Activated gamma-delta T cell treated with anti-CD3 and anti-CD28 coated beads, Interleukin-2, amount 50 U/mL, for 16 hours (primary cell): Measurements from ENCODE around the gene HMG20B.
"Not testable (repeated sequence)": the region's sequence is repeated elsewhere in the genome, so short reads cannot be mapped to it uniquely, and the experiment has no call there.

Experiments used
- DNase-seq: peaks from one replicate; pipeline ENCODE4 v3.0.0-alpha.2; 2020; ENCODE audit warnings: low read depth

The HMG20B gene

DNA sequence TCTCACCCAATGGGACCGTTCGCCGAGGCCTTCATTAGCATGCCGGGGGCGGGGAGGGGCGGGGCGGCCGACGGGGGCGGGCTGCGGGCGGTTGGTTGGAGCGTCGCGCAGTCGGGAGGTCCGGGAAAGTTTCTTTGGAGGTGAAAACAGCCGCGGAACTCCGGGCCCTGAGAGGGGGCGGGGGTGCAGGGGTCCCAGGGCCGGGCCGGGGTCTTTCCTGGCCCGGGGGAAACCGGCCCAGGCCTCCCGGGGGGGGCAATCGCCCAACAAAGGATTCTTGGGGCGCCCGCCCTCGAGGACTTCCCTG is at the start of gene HMG20B:
Gene HMG20B (plus strand): TSS at position 90 of the 307 bp plus-strand sequence. CDS start 366 bp downstream, outside the sequence.
- DNase-seq = no peak

- no peak for DNase-seq
Measured at GRCh38 chr19:3523361-3524077, 49.2 kb upstream of the HMG20B start.

GRCh38 chr19:3524078-3524842 is 48.5 kb upstream of the HMG20B start:
- DNase-seq = no peak

- DNase-seq = no peak
Measured at GRCh38 chr19:3524904-3525451, 47.8 kb upstream of the HMG20B start.

DNA sequence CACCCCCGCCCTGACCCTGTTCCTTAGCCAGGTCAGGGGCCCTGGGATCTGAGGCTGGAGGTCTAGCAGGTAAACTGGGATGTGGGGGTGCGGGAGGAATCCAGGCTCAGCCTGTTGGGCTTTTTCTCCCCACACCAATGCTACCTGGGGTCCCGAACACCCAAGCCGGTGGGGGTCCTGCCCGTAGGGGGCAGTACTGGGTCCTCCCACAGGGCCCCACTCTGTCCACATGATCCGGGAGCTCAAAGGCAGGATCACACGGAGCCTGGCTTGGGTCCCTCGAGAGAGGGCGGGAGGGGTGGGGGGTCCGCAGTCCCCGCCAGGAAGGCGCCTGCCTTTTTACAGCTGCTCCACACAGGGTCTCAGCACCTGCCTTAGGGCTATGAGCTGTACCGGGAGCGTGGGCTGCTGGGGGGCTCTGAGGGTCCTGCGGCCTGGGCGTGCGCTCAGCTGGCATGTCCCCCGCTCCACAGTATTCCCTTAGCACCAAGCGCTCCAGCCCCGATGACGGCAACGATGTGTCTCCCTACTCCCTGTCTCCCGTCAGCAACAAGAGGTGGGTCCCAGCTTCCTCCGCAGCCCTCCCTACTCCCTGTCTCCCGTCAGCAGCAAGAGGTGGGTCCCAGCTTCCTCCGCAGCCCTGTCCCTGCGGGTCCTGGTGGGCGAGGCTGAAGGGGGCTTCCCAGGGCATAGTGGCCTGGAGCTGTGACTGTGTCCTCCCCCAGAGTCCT is 46.1 kb upstream of the HMG20B start:
- no peak for DNase-seq

GRCh38 chr19:3527238-3527910 is 45.4 kb upstream of the HMG20B start:
- DNase-seq = no peak

- no peak for DNase-seq
Measured at GRCh38 chr19:3528080-3528479, 44.7 kb upstream of the HMG20B start.

- DNase-seq = no peak
Measured at GRCh38 chr19:3528539-3529211, 44.1 kb upstream of the HMG20B start.

- not testable (repeated sequence) for DNase-seq
Measured at GRCh38 chr19:3529299-3529698, 43.4 kb upstream of the HMG20B start.

DNA sequence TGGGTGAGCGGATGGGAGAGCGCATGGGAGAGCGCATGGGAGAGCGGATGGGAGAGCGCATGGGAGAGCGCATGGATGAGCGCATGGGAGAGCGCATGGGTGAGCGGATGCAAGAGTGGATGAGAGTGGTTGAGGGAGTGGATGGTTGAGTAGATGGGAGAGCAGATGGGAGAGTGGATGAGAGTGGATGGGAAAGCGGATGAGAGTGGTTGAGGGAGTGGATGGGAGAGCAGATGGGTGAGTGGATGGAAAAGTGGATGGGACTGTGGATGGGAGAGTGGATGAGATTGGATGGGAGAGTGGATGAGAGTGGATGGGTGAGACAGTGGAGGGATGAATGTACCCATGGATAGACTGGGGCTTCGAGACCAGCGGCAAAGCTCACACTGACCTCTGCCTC is 42.4 kb upstream of the HMG20B start:
- DNase-seq = no peak

GRCh38 chr19:3531716-3532115 is 41.0 kb upstream of the HMG20B start:
- DNase-seq = no peak

DNA sequence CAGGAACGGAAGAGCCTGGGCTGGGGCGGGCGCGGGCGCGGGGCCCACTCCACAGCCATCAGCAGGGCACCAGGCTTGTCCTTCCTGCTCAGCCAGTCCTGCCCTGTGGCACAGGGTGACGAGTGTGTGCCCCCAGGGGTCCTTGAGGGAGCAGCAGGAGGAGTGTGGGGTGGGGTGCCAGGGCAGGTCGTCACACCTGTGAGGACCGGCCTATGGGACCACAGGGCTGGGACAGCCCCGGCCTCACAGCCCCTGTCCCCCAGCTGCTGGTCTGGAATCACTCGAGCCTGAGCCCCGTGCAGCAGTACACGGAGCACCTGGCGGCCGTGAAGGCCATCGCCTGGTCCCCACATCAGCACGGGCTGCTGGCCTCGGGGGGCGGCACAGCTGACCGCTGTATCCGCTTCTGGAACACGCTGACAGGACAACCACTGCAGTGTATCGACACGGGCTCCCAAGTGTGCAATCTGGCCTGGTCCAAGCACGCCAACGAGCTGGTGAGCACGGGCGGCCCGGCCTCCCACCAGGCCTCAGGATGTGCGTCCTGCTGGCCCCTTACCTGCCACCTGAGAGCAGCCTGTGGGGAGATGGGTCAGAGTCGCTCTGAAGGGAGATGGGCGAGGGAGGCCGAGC is 40.5 kb upstream of the HMG20B start:
- DNase-seq = no peak

DNA sequence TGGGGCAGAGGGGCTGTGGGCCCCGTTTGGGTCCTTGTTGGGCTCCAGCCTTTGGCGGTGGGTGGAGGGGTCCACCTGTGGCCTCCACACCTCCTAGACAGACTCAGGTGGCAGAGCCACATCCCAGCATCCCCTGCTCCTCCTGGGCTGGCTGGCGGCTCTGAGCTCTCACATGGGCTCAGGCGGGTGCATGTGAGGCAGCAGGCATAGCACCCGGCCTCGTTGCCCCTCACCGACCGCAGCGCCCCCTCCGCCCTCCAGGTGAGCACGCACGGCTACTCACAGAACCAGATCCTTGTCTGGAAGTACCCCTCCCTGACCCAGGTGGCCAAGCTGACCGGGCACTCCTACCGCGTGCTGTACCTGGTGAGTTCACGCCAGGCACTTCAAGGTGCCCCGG is 39.7 kb upstream of the HMG20B start:
- no peak for DNase-seq

GRCh38 chr19:3533563-3534216 is 39.1 kb upstream of the HMG20B start:
- DNase-seq = no peak

DNA sequence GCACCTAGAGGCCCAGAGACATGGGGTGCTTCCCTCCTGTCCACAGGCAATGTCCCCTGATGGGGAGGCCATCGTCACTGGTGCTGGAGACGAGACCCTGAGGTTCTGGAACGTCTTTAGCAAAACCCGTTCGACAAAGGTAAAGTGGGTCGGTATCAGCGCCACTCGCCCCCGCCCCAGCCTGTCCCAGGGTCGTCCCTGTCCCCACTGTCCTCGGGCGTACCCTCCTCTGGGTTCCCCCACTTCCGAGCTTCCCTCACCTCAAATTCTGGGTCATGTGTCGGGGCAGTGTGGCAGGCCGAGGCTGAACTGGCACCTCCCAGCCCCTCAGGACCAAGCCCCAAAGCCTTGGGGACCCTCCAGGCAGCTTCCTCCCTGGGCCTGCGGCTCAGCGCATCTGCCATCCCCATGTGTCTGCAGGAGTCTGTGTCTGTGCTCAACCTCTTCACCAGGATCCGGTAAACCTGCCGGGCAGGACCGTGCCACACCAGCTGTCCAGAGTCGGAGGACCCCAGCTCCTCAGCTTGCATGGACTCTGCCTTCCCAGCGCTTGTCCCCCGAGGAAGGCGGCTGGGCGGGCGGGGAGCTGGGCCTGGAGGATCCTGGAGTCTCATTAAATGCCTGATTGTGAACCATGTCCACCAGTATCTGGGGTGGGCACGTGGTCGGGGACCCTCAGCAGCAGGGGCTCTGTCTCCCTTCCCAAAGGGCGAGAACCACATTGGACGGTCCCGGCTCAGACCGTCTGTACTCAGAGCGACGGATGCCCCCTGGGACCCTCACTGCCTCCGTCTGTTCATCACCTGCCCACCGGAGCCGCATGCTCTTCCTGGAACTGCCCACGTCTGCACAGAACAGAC is 38.1 kb upstream of the HMG20B start:
- DNase-seq = no peak

DNA sequence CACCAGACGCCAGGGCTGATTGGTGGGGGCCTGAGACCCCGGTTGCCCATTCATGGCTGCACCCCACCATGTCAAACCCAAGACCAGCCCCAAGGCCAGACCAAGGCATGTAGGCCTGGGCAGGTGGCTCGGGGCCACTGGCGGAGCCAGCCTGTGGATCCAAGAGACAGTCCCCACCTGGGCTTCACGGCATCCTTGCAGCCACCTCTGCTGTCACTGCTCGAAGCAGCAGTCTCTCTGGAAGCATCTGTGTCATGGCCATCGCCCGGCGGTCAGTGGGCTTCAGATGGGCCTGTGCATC is 37.6 kb upstream of the HMG20B start:
- no peak for DNase-seq

DNA sequence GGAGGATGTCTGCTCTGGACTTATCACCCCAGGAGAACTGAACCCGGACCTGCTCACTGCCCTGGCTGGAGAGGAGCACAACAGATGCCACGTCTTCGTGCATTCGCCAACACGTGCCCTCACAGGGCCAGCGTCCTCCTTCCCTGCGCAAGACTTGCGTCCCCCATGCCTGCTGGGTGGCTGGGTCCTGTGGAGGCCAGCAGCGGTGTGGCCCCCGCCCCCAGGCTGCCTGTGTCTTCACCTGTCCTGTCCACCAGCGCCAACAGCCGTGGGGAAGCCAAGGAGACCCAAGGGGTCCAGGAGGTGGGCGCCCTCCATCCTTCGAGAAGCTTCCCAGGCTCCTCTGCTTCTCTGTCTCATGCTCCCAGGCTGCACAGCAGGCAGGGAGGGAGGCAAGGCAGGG is 37.2 kb upstream of the HMG20B start:
- DNase-seq = no peak

DNA sequence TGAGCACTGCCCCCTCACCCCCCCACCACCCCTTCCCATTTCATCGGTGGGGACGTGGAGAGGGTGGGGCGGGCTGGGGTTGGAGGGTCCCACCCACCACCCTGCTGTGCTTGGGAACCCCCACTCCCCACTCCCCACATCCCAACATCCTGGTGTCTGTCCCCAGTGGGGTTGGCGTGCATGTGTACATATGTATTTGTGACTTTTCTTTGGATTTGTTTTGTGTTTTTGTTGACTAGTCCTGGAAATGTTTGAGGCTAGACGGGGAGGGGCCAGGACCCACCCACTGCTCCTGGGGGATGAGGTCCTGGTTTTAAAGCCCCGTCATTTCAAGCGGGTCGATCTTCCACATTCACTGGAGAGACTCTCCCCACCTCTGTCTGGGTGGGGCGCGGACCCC is 36.8 kb upstream of the HMG20B start:
- DNase-seq = no peak

- DNase-seq = no peak
Measured at GRCh38 chr19:3536429-3537100, 36.2 kb upstream of the HMG20B start.
